Right atrium auricular region (tissue), 2 donors: Measurements from ENCODE around the gene NDNF. TPM values are rescaled to one million over a fixed set of nuclear protein-coding genes. Genes with fewer than 3 reads are reported as not detected.
A peak's percentile ranks its signal among the peaks of the same experiment; 100 is the strongest.

Experiments used
- DNase-seq: peaks from one replicate; pipeline ENCODE4 v3.0.0-alpha.2; 2019; ENCODE audit warnings: low spot score
- H3K27ac ChIP-seq, 2 donors: fragments of 200-600 bp; sonication (generic); 1 replicate in 1 of 2; 2 replicates in 1 of 2; pipeline ENCODE4 v1.5.1; 2016 to 2019
- H3K27me3 ChIP-seq, 2 donors: fragments of 200-600 bp; sonication (generic); one replicate each; pipeline versions ENCODE4 v1.5.1 to v1.6.0; 2017 to 2019
- H3K36me3 ChIP-seq: fragments of 200-600 bp; sonication (generic); one replicate; pipeline ENCODE4 v1.5.1; 2016
- H3K4me1 ChIP-seq, 2 donors: fragments of 200-600 bp; sonication (generic); one replicate each; pipeline versions ENCODE4 v1.5.1 to v1.6.0; 2017 to 2019
- H3K4me3 ChIP-seq, 2 donors: fragments of 200-600 bp; sonication (generic); 1 replicate in 1 of 2; 2 replicates in 1 of 2; pipeline ENCODE4 v1.5.1; 2017 to 2019; ENCODE audit warnings: mild to moderate bottlenecking in 1 of 2, moderate library complexity in 1 of 2
- H3K9me3 ChIP-seq, 2 donors: fragments of 200-600 bp; sonication (generic); one replicate each; pipeline ENCODE4 v1.5.1; 2019
- total RNA-seq, 2 donors: library from RNA; depleted of rRNA; stranded (reverse); fragments of >200 nt; gene quantifications; one replicate each; pipeline ENCODE4 v1.1.0, GENCODE V29; 2016
- TF ChIP-seq, protein P1 (sequence below), 2 donors: fragments of 200-600 bp; sonication (generic); IDR thresholded peaks; one replicate each; pipeline ENCODE4 v1.5.1; 2019; ENCODE audit warnings: antibody characterized with exemption in 2 of 2

Gene NDNF
- total RNA-seq, 2 donors from 2014 or later: 0.51 to 5.4 TPM

DNA sequence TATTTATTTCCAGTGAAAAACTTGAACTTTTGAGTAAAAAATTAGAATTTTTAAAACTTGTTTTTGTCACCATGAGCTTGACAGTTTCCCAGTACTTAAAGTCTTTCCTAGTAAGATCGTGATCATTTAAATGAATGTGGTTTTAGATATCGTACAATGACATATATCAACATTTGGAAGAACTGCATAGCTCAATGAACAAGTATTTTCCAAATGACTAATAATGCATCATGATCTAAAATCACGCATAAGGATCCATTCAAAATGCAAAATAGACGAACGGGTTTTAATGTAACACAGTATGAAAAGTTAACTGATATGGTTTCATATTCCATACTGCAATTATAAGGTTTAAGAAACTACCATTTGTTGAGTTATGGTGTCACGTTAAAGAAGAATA, 4.1 kb upstream of the NDNF start:
- no peak for DNase-seq
- TF ChIP-seq, protein P1, sequence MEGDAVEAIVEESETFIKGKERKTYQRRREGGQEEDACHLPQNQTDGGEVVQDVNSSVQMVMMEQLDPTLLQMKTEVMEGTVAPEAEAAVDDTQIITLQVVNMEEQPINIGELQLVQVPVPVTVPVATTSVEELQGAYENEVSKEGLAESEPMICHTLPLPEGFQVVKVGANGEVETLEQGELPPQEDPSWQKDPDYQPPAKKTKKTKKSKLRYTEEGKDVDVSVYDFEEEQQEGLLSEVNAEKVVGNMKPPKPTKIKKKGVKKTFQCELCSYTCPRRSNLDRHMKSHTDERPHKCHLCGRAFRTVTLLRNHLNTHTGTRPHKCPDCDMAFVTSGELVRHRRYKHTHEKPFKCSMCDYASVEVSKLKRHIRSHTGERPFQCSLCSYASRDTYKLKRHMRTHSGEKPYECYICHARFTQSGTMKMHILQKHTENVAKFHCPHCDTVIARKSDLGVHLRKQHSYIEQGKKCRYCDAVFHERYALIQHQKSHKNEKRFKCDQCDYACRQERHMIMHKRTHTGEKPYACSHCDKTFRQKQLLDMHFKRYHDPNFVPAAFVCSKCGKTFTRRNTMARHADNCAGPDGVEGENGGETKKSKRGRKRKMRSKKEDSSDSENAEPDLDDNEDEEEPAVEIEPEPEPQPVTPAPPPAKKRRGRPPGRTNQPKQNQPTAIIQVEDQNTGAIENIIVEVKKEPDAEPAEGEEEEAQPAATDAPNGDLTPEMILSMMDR (IDR thresholded peaks at IDR 0.05): no peak
- no peaks in the 10 kb centered on the region for H3K27me3 ChIP-seq
- no peaks in the 10 kb centered on the region for H3K36me3 ChIP-seq
- H3K4me1 ChIP-seq: peaks cover 0 to 14% of the 10 kb centered on the region in 2 donors
- no peak overlapping the region for H3K27ac ChIP-seq
- no peaks in the 10 kb centered on the region for H3K9me3 ChIP-seq
- H3K4me3 ChIP-seq: no peak overlapping the region

DNA sequence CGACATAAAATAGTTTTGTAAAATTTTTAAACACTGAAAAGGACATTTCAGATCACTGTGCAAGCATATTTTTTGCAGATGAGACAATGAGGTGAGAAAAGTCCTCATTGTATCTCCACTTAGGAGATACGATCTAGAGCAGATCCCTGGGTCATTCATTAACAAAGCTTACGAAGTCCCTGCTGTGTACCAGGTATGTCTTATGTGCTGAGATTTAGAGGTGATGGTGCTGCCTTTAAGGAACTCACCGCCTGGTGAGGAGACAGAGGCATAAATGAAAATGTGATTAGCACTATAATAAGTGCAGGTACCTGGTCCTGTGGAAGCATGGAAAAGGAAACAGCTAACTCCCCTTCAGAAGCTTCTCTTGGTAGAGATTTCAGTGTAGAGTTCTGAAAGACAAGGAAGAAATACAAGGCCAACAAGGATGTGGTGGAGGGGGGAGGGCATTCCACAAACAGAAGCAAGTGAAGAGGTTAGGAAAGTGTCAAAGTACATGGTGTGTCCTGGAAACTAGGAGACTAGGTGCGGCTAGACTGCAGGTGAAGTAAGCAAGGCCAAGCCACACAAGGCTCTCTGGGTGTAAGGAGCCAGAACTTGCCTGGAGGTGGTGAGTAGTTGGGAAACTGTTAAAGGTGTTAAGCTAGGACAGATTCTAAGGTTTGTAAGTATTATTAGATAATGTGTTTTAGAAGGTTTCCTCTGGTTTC, 1.5 kb upstream of the NDNF start:
- no peak overlapping the region for H3K27ac ChIP-seq
- peaks cover 0 to 20% of the 10 kb centered on the region in 2 donors for H3K4me1 ChIP-seq
- no peak for DNase-seq
- H3K4me3 ChIP-seq: no peak overlapping the region
- H3K27me3 ChIP-seq: no peaks in the 10 kb centered on the region
- no peaks in the 10 kb centered on the region for H3K9me3 ChIP-seq
- H3K36me3 ChIP-seq: no peaks in the 10 kb centered on the region
- TF ChIP-seq, protein P1 (IDR thresholded peaks at IDR 0.05): no peak

DNA sequence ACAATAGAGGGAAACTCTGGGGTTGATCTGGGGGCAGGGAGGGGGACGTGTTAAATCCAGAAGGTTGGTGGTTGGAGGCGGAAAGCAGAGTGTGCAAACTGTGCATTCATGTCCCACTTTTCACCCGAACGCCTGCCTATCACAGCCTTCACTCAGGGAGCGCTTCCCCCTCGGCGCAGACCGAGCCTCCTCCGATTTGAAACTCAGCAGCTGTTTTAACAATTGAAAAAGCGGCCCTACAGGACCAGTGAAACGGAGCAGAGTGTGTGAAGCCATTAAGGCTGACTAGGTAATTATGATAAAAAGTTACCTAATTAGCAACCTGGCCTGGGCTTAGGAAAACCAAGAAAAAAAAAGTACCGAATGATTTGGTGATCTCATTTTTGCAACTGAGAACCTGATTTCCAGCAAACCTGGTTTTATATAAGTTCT, 685 bp upstream of the NDNF start:
- TF ChIP-seq, protein P1 (IDR thresholded peaks at IDR 0.05): no peak
- Histone ChIP-seq H3K27ac (peak overlapping the region in 1 of 2 donors; percentile 44), H3K36me3 (no peaks in the 10 kb centered on the region), H3K9me3 (no peaks in the 10 kb centered on the region), H3K4me3 (peak overlapping the region; percentile 50 to 66), H3K27me3 (no peaks in the 10 kb centered on the region), H3K4me1 (peaks cover 0 to 20% of the 10 kb centered on the region in 2 donors)
- no peak for DNase-seq

DNA sequence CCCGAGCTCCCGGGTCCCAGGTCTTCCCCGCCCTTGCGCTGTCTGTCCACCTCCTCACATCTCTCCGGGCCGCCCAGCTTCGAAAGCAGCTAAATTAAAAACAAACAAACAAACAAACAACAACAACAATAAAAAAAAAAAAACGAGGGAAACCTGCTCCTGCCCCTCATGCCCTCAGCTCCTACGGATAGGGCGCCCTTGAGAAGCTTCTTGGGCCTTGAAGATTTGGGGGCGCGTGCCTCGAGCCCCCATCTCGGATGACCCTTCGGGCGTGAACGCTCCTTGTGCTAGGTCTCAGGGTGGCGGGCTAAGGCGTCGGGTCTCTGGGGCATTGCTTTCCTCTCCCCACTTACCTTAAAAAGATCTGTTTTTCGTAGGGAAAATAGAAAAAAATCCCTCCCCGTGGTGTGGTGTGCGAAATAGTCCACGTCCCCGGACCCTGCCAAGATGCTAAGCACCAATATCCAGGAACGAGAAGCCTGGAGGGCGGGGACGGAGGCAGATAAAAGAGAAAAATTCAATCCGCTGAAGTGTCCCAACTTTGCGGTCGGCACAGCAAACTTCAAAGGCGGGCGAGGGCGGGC, 603 bp downstream of the NDNF start:
- Histone ChIP-seq H3K4me3 (peak overlapping the region; percentile 50 to 66), H3K4me1 (peaks cover 0 to 20% of the 10 kb centered on the region in 2 donors), H3K9me3 (no peaks in the 10 kb centered on the region), H3K27ac (peak overlapping the region; percentile 58 to 66), H3K27me3 (no peaks in the 10 kb centered on the region), H3K36me3 (no peaks in the 10 kb centered on the region)
- TF ChIP-seq, protein P1 (IDR thresholded peaks at IDR 0.05): no peak
- no peak for DNase-seq

DNA sequence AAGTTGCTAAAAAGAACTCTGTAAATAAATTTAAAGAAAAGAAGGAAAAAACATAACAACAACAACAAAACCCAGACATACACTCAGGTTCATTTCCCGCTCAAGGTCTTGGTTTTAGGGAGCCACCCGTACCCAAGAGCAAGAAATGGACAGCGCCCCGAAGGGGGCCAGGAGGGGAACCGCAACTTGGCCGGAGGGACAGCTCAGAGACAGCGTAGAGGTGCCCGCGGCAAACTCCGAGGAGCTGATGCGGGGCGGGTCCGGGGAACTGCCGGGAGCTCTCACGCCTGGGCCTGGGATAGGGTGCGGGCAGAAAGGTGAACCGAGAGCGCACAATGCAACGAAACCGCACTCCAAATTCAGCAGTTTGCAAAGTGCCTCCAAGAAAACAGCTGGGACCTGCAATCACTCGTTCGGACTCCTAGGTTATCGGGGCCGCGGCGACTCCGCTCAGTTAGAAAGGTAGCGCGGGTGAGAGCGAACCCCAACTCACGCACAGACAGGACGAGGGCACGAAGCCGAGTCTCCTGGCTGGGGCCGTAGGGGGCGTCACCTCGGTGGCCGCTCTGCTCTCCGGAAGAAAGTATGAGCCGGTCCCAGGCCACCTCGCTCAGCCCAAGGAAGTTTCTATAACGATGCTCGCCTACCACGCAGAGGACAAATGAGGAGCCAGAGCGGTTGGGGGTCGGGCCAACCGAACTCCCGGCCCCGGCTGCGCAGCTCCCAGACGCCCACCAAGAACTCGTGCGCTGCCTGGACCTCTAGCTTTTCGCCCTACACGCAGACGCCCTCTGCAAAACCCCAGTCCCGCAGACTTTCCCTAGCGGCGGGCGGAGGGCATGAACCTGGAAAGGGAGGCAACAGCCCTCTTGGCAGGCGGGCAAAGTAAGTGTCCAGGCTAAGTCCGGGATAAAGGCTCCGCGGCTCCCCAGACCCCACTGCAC, 1.4 kb downstream of the NDNF start:
- Histone ChIP-seq H3K36me3 (no peaks in the 10 kb centered on the region), H3K4me3 (peak overlapping the region; percentile 50 to 66), H3K9me3 (no peaks in the 10 kb centered on the region), H3K27me3 (no peaks in the 10 kb centered on the region), H3K4me1 (peaks cover 0 to 20% of the 10 kb centered on the region in 2 donors), H3K27ac (peak overlapping the region; percentile 58 to 66)
- no peak for DNase-seq
- TF ChIP-seq, protein P1 (IDR thresholded peaks at IDR 0.05): peak; percentile 8 to 22
